ENCODE data around the gene IGSF3.

Gene IGSF3

GRCh38 chr1:116686175-116686574, 18.6 kb upstream of the IGSF3 start:
- Histone ChIP-seq H3K36me3 (ENCODE audit: control insufficient read depth, insufficient read depth, low read length) (no peaks in the 10 kb centered on the region), H3K4me3 (replicated peaks; ENCODE audit: low read depth, low read length) (no peak overlapping the region), H3K27me3 (replicated peaks; ENCODE audit: control insufficient read depth, insufficient read depth, low read length) (no peaks in the 10 kb centered on the region)
- no peak for TF ChIP-seq CTCF (IDR thresholded peaks at IDR 0.05; ENCODE audit: insufficient read depth, low read length, poor library complexity, severe bottlenecking)
- no peak for DNase-seq (ENCODE audit: extremely low read depth, insufficient read length)

GRCh38 chr1:116684575-116684974, 17.0 kb upstream of the IGSF3 start:
- Histone ChIP-seq H3K27me3 (replicated peaks; ENCODE audit: control insufficient read depth, insufficient read depth, low read length) (no peaks in the 10 kb centered on the region), H3K4me3 (replicated peaks; ENCODE audit: low read depth, low read length) (no peak overlapping the region), H3K36me3 (ENCODE audit: control insufficient read depth, insufficient read depth, low read length) (no peaks in the 10 kb centered on the region)
- DNase-seq (ENCODE audit: extremely low read depth, insufficient read length): no peak
- TF ChIP-seq CTCF (IDR thresholded peaks at IDR 0.05; ENCODE audit: insufficient read depth, low read length, poor library complexity, severe bottlenecking): no peak

GRCh38 chr1:116682641-116683221, 15.2 kb upstream of the IGSF3 start:
- TF ChIP-seq CTCF (IDR thresholded peaks at IDR 0.05; ENCODE audit: insufficient read depth, low read length, poor library complexity, severe bottlenecking): no peak
- Histone ChIP-seq H3K4me3 (replicated peaks; ENCODE audit: low read depth, low read length) (no peak overlapping the region), H3K36me3 (ENCODE audit: control insufficient read depth, insufficient read depth, low read length) (no peaks in the 10 kb centered on the region), H3K27me3 (replicated peaks; ENCODE audit: control insufficient read depth, insufficient read depth, low read length) (no peaks in the 10 kb centered on the region)
- DNase-seq (ENCODE audit: extremely low read depth, insufficient read length): no peak

GRCh38 chr1:116681343-116681899, 13.9 kb upstream of the IGSF3 start:
- H3K4me3 ChIP-seq (replicated peaks; ENCODE audit: low read depth, low read length): no peak overlapping the region
- H3K36me3 ChIP-seq (ENCODE audit: control insufficient read depth, insufficient read depth, low read length): no peaks in the 10 kb centered on the region
- H3K27me3 ChIP-seq (replicated peaks; ENCODE audit: control insufficient read depth, insufficient read depth, low read length): no peaks in the 10 kb centered on the region
- TF ChIP-seq CTCF (IDR thresholded peaks at IDR 0.05; ENCODE audit: insufficient read depth, low read length, poor library complexity, severe bottlenecking): no peak
- DNase-seq (ENCODE audit: extremely low read depth, insufficient read length): no peak

GRCh38 chr1:116680752-116681151, 13.2 kb upstream of the IGSF3 start:
- H3K36me3 ChIP-seq (ENCODE audit: control insufficient read depth, insufficient read depth, low read length): no peaks in the 10 kb centered on the region
- no peaks in the 10 kb centered on the region for H3K27me3 ChIP-seq (replicated peaks; ENCODE audit: control insufficient read depth, insufficient read depth, low read length)
- H3K4me3 ChIP-seq (replicated peaks; ENCODE audit: low read depth, low read length): no peak overlapping the region
- DNase-seq (ENCODE audit: extremely low read depth, insufficient read length): no peak
- TF ChIP-seq CTCF (IDR thresholded peaks at IDR 0.05; ENCODE audit: insufficient read depth, low read length, poor library complexity, severe bottlenecking): no peak

Data from GM06990 (cell line).